Lower lobe of right lung (tissue), 2 donors: ENCODE results near the gene EPHA5. TPM values are rescaled to one million over a fixed set of nuclear protein-coding genes. Genes with fewer than 3 reads are reported as not detected.
A peak's percentile ranks its signal among the peaks of the same experiment; 100 is the strongest.

Source experiments
- ATAC-seq, 2 donors: fragments of 200-7000 bp; cut with Tn5 transposase; one replicate each; pipeline ENCODE4 v1.9.1; 2020 to 2022; ENCODE audit warnings: mild to moderate bottlenecking in 2 of 2, moderate library complexity in 2 of 2
- DNase-seq: peaks from one replicate; pipeline ENCODE4 v3.0.0-alpha.2; 2020
- H3K27ac ChIP-seq: fragments of 200-600 bp; one replicate; pipeline ENCODE4 v1.8.0; 2022
- H3K27me3 ChIP-seq: fragments of 200-600 bp; one replicate; pipeline ENCODE4 v1.8.0; 2022; ENCODE audit warnings: low read depth
- H3K36me3 ChIP-seq: fragments of 200-600 bp; one replicate; pipeline ENCODE4 v1.8.0; 2022; ENCODE audit warnings: mild to moderate bottlenecking
- H3K4me1 ChIP-seq: fragments of 200-600 bp; one replicate; pipeline ENCODE4 v1.8.0; 2022
- H3K4me3 ChIP-seq: fragments of 200-600 bp; one replicate; pipeline ENCODE4 v1.8.0; 2022; ENCODE audit warnings: mild to moderate bottlenecking
- H3K9me3 ChIP-seq: fragments of 200-600 bp; one replicate; pipeline ENCODE4 v1.8.0; 2022
- intact Hi-C: fragments of 100-400 bp; cut with DNase I; formaldehyde crosslinking; loops from one replicate; pipeline ENCODE4 v1.11.0; 2022
- long read RNA-seq: library from polyadenylated mRNA; unstranded; transcript quantifications from one replicate; pipeline ENCODE4 v2.0.0, GENCODE V29; 2021
- total RNA-seq: library from RNA; stranded (reverse); fragmentation: NEBNext Ultra II Directional; extraction: Animal tissue kit (Norgen Biotek cat#: 25700); gene quantifications from one replicate; pipeline ENCODE4 v1.2.1, GENCODE V29; 2021
- TF ChIP-seq, protein P1 (sequence below): fragments of 200-600 bp; IDR thresholded peaks from one replicate; pipeline ENCODE4 v1.8.0; 2022; ENCODE audit warnings: antibody characterized with exemption, mild to moderate bottlenecking
- donor health status: DM: no; HTN: yes; CAD: no; lungs with severe emphysema.

EPHA5 gene
- 0.09 TPM for total RNA-seq
- long read RNA-seq = 0 reads

DNA sequence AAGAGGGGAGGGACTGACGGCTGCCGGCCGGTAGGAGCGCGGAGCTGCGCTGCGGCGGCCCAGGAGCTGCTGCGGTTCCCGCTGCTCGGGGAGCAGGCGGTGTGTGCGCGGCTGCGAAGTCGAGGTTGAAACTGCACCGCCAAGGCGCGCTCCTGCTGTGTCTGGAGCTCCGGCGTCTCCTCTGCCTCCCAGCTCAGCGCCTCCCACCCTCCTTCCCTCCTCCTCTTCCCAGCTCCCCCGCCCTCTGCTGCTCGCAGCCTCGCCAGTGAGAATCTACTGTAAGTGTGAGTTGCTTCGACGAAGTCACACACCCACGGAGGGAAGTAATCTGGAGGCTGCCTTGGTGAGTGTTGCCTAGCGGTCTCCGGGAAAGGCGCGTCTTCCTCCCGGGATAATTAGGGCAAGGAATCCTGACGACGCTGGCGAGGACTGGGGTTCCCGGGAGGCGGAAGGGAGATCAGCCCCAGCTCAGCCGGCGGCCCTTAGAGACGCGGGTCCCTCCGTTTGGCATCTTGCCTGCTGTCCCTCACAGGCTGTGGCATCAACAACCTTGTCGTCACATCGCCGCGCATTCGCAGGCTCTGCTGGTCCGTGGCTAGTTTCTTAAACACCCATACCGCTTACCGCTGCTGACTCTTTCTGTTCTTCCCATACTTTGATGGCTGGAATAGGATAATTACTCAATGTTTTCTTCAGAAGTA is at the start of gene EPHA5:
EPHA5 (minus strand) TSS at position 159 of the 701 bp plus-strand sequence. CDS start 747 bp downstream, outside the sequence.
- H3K9me3 ChIP-seq = no peaks in the 10 kb centered on the region
- ATAC-seq = peak; percentile 89
- no peak within 1 kb of the TSS for H3K27ac ChIP-seq
- no peaks in the 10 kb centered on the region for H3K36me3 ChIP-seq
- intact Hi-C loops = no loop called here
- TF ChIP-seq, protein P1, sequence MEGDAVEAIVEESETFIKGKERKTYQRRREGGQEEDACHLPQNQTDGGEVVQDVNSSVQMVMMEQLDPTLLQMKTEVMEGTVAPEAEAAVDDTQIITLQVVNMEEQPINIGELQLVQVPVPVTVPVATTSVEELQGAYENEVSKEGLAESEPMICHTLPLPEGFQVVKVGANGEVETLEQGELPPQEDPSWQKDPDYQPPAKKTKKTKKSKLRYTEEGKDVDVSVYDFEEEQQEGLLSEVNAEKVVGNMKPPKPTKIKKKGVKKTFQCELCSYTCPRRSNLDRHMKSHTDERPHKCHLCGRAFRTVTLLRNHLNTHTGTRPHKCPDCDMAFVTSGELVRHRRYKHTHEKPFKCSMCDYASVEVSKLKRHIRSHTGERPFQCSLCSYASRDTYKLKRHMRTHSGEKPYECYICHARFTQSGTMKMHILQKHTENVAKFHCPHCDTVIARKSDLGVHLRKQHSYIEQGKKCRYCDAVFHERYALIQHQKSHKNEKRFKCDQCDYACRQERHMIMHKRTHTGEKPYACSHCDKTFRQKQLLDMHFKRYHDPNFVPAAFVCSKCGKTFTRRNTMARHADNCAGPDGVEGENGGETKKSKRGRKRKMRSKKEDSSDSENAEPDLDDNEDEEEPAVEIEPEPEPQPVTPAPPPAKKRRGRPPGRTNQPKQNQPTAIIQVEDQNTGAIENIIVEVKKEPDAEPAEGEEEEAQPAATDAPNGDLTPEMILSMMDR = no peak
- peak; percentile 57 for DNase-seq
- H3K4me1 ChIP-seq = peaks cover 10% of the 10 kb centered on the region
- H3K4me3 ChIP-seq = peak within 1 kb of the TSS; percentile 43
- peaks cover 58% of the 10 kb centered on the region for H3K27me3 ChIP-seq

DNA sequence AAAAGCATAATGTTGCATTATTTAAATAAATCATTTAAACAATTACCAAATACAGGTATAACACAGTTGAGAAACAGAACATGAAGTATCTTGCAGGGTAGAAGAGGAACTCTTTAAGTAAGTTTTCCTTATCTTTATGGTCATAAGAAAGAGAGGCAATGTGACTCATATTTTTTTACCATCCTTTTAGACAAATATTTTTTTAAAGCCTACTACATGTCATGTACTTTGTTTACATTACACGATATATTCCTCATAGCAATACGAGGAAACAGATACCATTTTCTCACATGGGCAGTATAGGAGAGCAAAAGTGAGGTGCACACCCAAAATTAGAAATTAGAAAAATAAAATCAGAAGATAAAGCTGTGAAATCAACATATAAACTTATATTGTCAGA is 49.3 kb upstream of the EPHA5 start:
- Histone ChIP-seq H3K36me3 (no peaks in the 10 kb centered on the region), H3K9me3 (no peaks in the 10 kb centered on the region), H3K27me3 (no peaks in the 10 kb centered on the region), H3K27ac (no peak overlapping the region), H3K4me1 (no peaks in the 10 kb centered on the region), H3K4me3 (no peak overlapping the region)
- TF ChIP-seq, protein P1 = no peak
- DNase-seq = no peak
- intact Hi-C loops = no loop called here
- no peak for ATAC-seq

DNA sequence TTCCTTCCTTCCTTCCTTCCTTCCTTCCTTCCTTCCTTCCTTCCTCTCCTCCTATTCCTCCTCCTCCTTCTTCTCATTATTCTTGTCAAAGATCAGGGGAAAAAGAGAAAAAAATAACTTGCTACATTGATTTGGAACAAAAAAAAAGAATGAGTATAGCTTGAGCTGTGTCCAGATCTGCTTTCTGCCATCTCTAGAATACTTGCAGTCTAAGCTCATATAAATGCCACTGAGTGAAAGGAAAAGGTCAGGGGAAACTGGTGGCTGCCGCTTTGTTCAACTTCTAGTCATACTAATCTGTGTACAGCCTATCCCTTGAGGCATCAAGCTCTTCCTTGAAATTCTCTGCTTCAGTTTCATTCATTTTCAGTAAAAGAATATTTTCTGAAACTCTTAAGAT is 28.3 kb upstream of the EPHA5 start:
- no peak overlapping the region for H3K4me3 ChIP-seq
- no peak overlapping the region for H3K27ac ChIP-seq
- TF ChIP-seq, protein P1 = no peak
- ATAC-seq (no peak), DNase-seq (no peak)
- no peaks in the 10 kb centered on the region for H3K4me1 ChIP-seq
- H3K9me3 ChIP-seq = no peaks in the 10 kb centered on the region
- no peaks in the 10 kb centered on the region for H3K36me3 ChIP-seq
- H3K27me3 ChIP-seq = no peaks in the 10 kb centered on the region
- intact Hi-C loops = no loop called here

DNA sequence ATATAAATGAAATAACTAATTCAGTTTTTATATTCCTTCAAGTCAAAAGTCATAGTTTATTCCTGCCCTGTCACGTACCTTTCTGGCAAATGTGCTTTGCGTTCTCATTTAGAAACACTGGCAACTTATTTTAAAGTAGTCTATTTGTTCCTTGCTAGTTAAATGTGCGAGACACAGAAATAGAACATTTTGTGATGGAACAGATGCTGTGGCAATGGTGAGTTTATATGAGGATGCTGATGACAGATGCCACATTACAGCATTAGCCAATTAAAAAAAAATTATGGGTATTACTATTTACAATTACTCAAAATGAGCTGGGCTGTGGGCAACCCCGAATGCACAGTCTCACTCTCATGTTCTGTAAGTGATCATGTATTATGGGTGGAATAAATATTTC is 26.1 kb upstream of the EPHA5 start:
- DNase-seq = no peak

DNA sequence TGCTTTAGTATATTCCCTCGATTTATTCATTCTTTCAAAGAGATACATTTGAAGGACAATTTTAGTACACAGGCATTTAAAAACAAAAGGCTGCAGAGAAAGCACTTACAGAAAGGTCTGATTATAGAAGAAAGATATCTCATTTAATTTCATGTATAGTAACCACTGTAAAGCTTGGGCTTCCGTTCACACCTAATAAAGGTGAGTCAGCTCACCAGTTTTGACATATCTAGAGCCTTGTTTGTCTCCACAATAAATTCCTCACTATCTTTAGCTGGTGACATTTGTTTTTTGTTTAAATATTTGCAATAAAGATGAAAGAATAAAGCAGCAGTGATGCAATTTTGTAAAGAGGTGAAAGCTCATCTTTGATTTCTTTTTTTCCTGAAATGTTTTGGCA is 1.1 kb upstream of the EPHA5 start:
- peaks cover 10% of the 10 kb centered on the region for H3K4me1 ChIP-seq
- TF ChIP-seq, protein P1 = no peak
- intact Hi-C loops = no loop called here
- ATAC-seq (no peak), DNase-seq (no peak)
- H3K27me3 ChIP-seq = peaks cover 51% of the 10 kb centered on the region
- H3K27ac ChIP-seq = no peak overlapping the region
- no peak overlapping the region for H3K4me3 ChIP-seq
- H3K36me3 ChIP-seq = no peaks in the 10 kb centered on the region
- H3K9me3 ChIP-seq = no peaks in the 10 kb centered on the region

More for the DNA sequence above, 26.1 kb upstream of the EPHA5 start:
- TF ChIP-seq, protein P1 = no peak
- intact Hi-C loops = no loop called here
- no peaks in the 10 kb centered on the region for H3K36me3 ChIP-seq
- ATAC-seq = no peak
- no peaks in the 10 kb centered on the region for H3K27me3 ChIP-seq
- H3K27ac ChIP-seq = no peak overlapping the region
- no peak overlapping the region for H3K4me3 ChIP-seq
- no peaks in the 10 kb centered on the region for H3K9me3 ChIP-seq
- no peaks in the 10 kb centered on the region for H3K4me1 ChIP-seq
